WTC11 (cell line): ENCODE results near the gene IGFBP2. TPM values are rescaled to one million over a fixed set of nuclear protein-coding genes. Genes with fewer than 3 reads are reported as not detected.

Experiments
- ATAC-seq: fragments of 200-7000 bp; cut with Tn5 transposase; 2 replicates; pipeline ENCODE4 v1.10.0; 2021; ENCODE audit warnings: mild to moderate bottlenecking, moderate library complexity
- CTCF ChIA-PET: fragments of 300-600 bp; sonication (Branson Sonifier 250); formaldehyde crosslinking; loops from one replicate; lab custom pipeline; 2021; ENCODE audit warnings: antibody characterized with exemption; lab: Charles Lee
- POLR2A ChIA-PET: fragments of 350-600 bp; sonication (Branson Sonifier 250); formaldehyde crosslinking; loops from one replicate; lab custom pipeline; 2021; ENCODE audit warnings: antibody characterized with exemption; lab: Charles Lee
- DNase-seq: peaks from one replicate; pipeline ENCODE4 v3.0.0; 2021; ENCODE audit warnings: low spot score
- H3K27ac Mint-ChIP-seq: 2 replicates; pipeline ENCODE4 v1.8.0; 2021; ENCODE audit warnings: mixed read lengths
- H3K27me3 Mint-ChIP-seq: 2 replicates; pipeline ENCODE4 v1.8.0; 2021; ENCODE audit warnings: low read depth, mild to moderate bottlenecking, moderate library complexity, mixed read lengths
- H3K36me3 Mint-ChIP-seq: 2 replicates; pipeline ENCODE4 v1.8.0; 2021; ENCODE audit warnings: mixed read lengths
- H3K4me1 Mint-ChIP-seq: 2 replicates; pipeline ENCODE4 v1.8.0; 2022; ENCODE audit warnings: mixed read lengths
- H3K4me3 Mint-ChIP-seq: 2 replicates; pipeline ENCODE4 v1.8.0; 2021; ENCODE audit warnings: mild to moderate bottlenecking, moderate library complexity, mixed read lengths
- H3K9me3 Mint-ChIP-seq: 2 replicates; pipeline ENCODE4 v1.8.0; 2021; ENCODE audit warnings: mixed read lengths
- ATF2 ChIP-seq: sonication (generic); formaldehyde crosslinking; IDR thresholded peaks from 2 replicates; pipeline ENCODE4 v1.8.1; 2022; ENCODE audit warnings: low read depth, missing genetic modification reagents, borderline replicate concordance
- E2F5 ChIP-seq: sonication (generic); formaldehyde crosslinking; IDR thresholded peaks from 2 replicates; pipeline ENCODE4 v1.8.1; 2022; ENCODE audit warnings: mild to moderate bottlenecking, moderate library complexity, missing genetic modification reagents
- ERG ChIP-seq: fragments of 250-450 bp; sonication (Bioruptor Pico); IDR thresholded peaks from 2 replicates; pipeline ENCODE4 v1.8.0; 2021; ENCODE audit warnings: mild to moderate bottlenecking
- GRHL2 ChIP-seq: fragments of 250-450 bp; sonication (Bioruptor Pico); IDR thresholded peaks from 2 replicates; pipeline ENCODE4 v1.8.0; 2022; ENCODE audit warnings: mild to moderate bottlenecking, moderate library complexity; ENCODE audit not compliant: insufficient replicate concordance, severe bottlenecking
- IRF2 ChIP-seq: sonication (generic); formaldehyde crosslinking; IDR thresholded peaks from 2 replicates; pipeline ENCODE4 v1.8.0; 2022; ENCODE audit warnings: low read depth, missing genetic modification reagents, borderline replicate concordance
- KAT7 ChIP-seq: sonication (generic); formaldehyde crosslinking; IDR thresholded peaks from 2 replicates; pipeline ENCODE4 v1.8.1; 2023; ENCODE audit warnings: missing genetic modification reagents, mild to moderate bottlenecking, borderline replicate concordance
- SMAD3 ChIP-seq: sonication (generic); formaldehyde crosslinking; IDR thresholded peaks from 2 replicates; pipeline ENCODE4 v1.8.0; 2022; ENCODE audit warnings: missing genetic modification reagents, mild to moderate bottlenecking, borderline replicate concordance
- STAT6 ChIP-seq: sonication (generic); formaldehyde crosslinking; conservative IDR thresholded peaks from 2 replicates; pipeline ENCODE4 v1.8.1; 2023; ENCODE audit warnings: mild to moderate bottlenecking, low read depth, missing genetic modification reagents, moderate library complexity
- TP53 ChIP-seq: sonication (generic); formaldehyde crosslinking; IDR thresholded peaks from 2 replicates; pipeline ENCODE4 v1.8.1; 2023; ENCODE audit warnings: mild to moderate bottlenecking, missing genetic modification reagents
- ZBTB43 ChIP-seq: sonication (generic); formaldehyde crosslinking; IDR thresholded peaks from 2 replicates; pipeline ENCODE4 v1.8.1; 2023; ENCODE audit warnings: mild to moderate bottlenecking, missing genetic modification reagents
- ZNF121 ChIP-seq: sonication (generic); formaldehyde crosslinking; IDR thresholded peaks from 2 replicates; pipeline ENCODE4 v1.8.0; 2023; ENCODE audit warnings: missing genetic modification reagents
- ZNF219 ChIP-seq: sonication (generic); formaldehyde crosslinking; IDR thresholded peaks from 2 replicates; pipeline ENCODE4 v1.8.0; 2023; ENCODE audit warnings: missing genetic modification reagents, mild to moderate bottlenecking, borderline replicate concordance
- ZNF396 ChIP-seq: fragments of 250-450 bp; sonication (Bioruptor Pico); IDR thresholded peaks from 2 replicates; pipeline ENCODE4 v1.8.0; 2021; ENCODE audit warnings: mild to moderate bottlenecking, moderate library complexity, borderline replicate concordance
- total RNA-seq: library from RNA; stranded (reverse); gene quantifications from 3 replicates; pipeline ENCODE4 v1.2.3, GENCODE V29; 2021

Gene IGFBP2
- total RNA-seq, 1 experiment from 2014 or later, result 514 TPM

- DNase-seq, result no peak
- ChIA-PET POLR2A (no interaction called here), CTCF (interaction anchor here (0.6 to 2.0 kb wide), 5 partner anchors 164 to 1066 kb away, joined by 3 to 8 read pairs (median 3); no protein-coding TSS in a partner anchor)
- Mint-ChIP-seq H3K9me3 (no peaks in the 10 kb centered on the region), H3K36me3 (no peaks in the 10 kb centered on the region), H3K4me1 (peaks cover 37% of the 10 kb centered on the region), H3K27ac (no peak overlapping the region), H3K4me3 (peak overlapping the region; percentile 40), H3K27me3 (peaks cover 39% of the 10 kb centered on the region)
- TF ChIP-seq STAT6 (no peak), ZNF219 (CRISPR knock-in tag) (no peak), E2F5 (no peak), KAT7 (CRISPR knock-in tag) (no peak), GRHL2 (no peak), ATF2 (no peak), IRF2 (CRISPR knock-in tag) (no peak), TP53 (no peak), ERG (no peak), ZNF396 (CRISPR knock-in tag) (no peak), ZBTB43 (CRISPR knock-in tag) (no peak)
- no peak for ATAC-seq
Observed at GRCh38 chr2:216690456-216690852, 57.2 kb downstream of the IGFBP2 start.

- Mint-ChIP-seq H3K4me3 (peak overlapping the region; percentile 61), H3K36me3 (no peaks in the 10 kb centered on the region), H3K27ac (no peak overlapping the region; the same call in 1 of the 2 replicates), H3K4me1 (peaks cover 43% of the 10 kb centered on the region), H3K27me3 (peaks cover 45% of the 10 kb centered on the region)
- DNase-seq, result peak; percentile 57
- CTCF ChIA-PET, result interaction anchor here (0.6 to 0.7 kb wide), 4 partner anchors 164 to 1377 kb away, joined by 3 to 4 read pairs (median 3); no protein-coding TSS in a partner anchor
- POLR2A ChIA-PET, result interaction anchor here (0.6 to 0.7 kb wide), 4 partner anchors 80 to 405 kb away, joined by 4 to 6 read pairs (median 4); no protein-coding TSS in a partner anchor
- no peak for TF ChIP-seq SMAD3 (CRISPR knock-in tag)
- no peak for TF ChIP-seq ZNF121 (CRISPR knock-in tag)
- no peak for TF ChIP-seq KAT7 (CRISPR knock-in tag)
- TF ChIP-seq, all 79 proteins: peak for 0
- H3K9me3 Mint-ChIP-seq, result no peaks in the 10 kb centered on the region
- peak; percentile 6 for ATAC-seq
Observed at GRCh38 chr2:216690853-216691741, 57.9 kb downstream of the IGFBP2 start.
